Measurements from ENCODE around the gene ATP1B4.

- TF ChIP-seq CTCF (IDR thresholded peaks at IDR 0.05): no peak
- TF ChIP-seq POLR2A (IDR thresholded peaks at IDR 0.05): no peak
Observed at GRCh38 chrX:120426599-120426998, 64.7 kb downstream of the ATP1B4 start.

All from testis (tissue), 2 donors.